ENCODE results near the gene MED15. TPM values are rescaled to one million over a fixed set of nuclear protein-coding genes. Genes with fewer than 3 reads are reported as not detected.

MED15 gene
- total and polyA plus RNA-seq, 2 of the 8 experiments (the other 6 are each of a cell fraction or from before 2014, with no cell fraction given) = 28.3 to 57.1 TPM

DNA sequence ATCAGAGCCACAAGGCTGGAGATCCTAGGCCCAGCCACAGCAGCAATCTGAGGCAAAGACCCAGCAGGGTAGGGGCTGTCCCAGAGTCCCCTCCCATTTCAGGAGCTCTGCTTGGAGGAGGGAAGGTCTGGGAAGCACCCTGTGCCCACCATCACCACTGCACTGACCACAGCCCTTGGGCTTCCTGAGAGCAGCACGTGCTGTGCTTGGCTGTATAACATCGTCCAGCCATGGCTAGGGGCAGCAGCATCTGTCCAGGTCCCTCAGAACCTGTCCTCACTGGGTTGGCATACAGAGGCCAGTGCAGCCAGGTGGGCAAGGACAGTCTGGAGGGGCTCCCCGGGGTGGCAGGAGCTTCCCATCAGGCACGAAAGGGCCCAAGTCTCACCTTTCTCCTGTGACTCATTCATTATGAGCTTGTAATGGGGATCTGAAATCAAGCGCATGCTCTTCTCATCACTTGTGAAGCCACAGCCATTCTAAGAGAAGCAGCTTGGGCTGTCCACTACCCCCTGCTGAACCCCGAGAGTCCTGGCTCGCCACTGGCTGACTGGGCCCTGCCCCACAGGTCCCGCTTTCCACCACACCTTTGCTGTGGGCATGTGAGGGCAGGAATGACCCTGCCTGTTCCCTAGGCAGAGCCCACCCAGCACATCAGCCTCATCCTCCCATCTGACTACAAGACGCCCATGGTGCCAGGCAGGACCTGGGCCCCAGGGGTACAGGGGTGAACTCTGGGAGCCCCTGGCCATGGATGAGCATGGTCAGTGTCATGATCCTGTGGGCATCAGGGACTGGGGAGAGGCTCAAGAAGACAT, 83.3 kb downstream of the MED15 start (continued):
- TF ChIP-seq EGR1 (IDR thresholded peaks at IDR 0.05; ENCODE audit: borderline replicate concordance, low read depth, low read length) (no peak), CREB1 (IDR thresholded peaks at IDR 0.05) (no peak), KDM4A (IDR thresholded peaks at IDR 0.05; ENCODE audit: low read depth, low read length, severe bottlenecking) (no peak), JUND (IDR thresholded peaks at IDR 0.05; ENCODE audit: low read length) (no peak), GABPA (IDR thresholded peaks at IDR 0.05; ENCODE audit: borderline replicate concordance, insufficient read depth, low read length) (no peak), ZNF274 (IDR thresholded peaks at IDR 0.05; ENCODE audit: borderline replicate concordance, extremely low read depth, low read length) (no peak), FOSL1 (IDR thresholded peaks at IDR 0.05; ENCODE audit: insufficient read depth, low read depth, low read length) (no peak)

All from H1 (cell line).